Left lung (tissue), 10 donors: ENCODE measurements around the gene PHRF1. TPM values are rescaled to one million over a fixed set of nuclear protein-coding genes. Genes with fewer than 3 reads are reported as not detected.

Experiments used
- ATAC-seq: fragments of 200-7000 bp; cut with Tn5 transposase; one replicate; pipeline ENCODE4 v1.9.1; 2020; ENCODE audit warnings: moderate library complexity
- DNase-seq, 4 donors: peaks; one replicate each; pipeline ENCODE4 v3.0.0-alpha.2; 2013 to 2020
- H3K27ac ChIP-seq, 2 donors: fragments of 200-600 bp; sonication (generic) in 1 of 2; one replicate each; pipeline versions ENCODE4 v1.5.0 to v1.8.0; 2020 to 2021
- H3K27me3 ChIP-seq, 2 donors: fragments of 200-600 bp; sonication (generic) in 1 of 2; one replicate each; pipeline versions ENCODE4 v1.5.0 to v1.8.0; 2020 to 2021
- H3K36me3 ChIP-seq, 2 donors: fragments of 200-600 bp; sonication (generic) in 1 of 2; one replicate each; pipeline versions ENCODE4 v1.5.0 to v1.8.0; 2020 to 2021
- H3K4me1 ChIP-seq, 2 donors: fragments of 200-600 bp; one replicate each; pipeline ENCODE4 v1.8.0; 2021
- H3K4me3 ChIP-seq, 2 donors: fragments of 200-600 bp; sonication (generic) in 1 of 2; one replicate each; pipeline versions ENCODE4 v1.5.0 to v1.8.0; 2020 to 2021; ENCODE audit warnings: mild to moderate bottlenecking in 1 of 2
- H3K9me3 ChIP-seq, 2 donors: fragments of 200-600 bp; sonication (generic) in 1 of 2; one replicate each; pipeline versions ENCODE4 v1.5.0 to v1.8.0; 2020 to 2021
- CTCF ChIP-seq, 2 donors: fragments of 200-600 bp; sonication (generic) in 1 of 2; IDR thresholded peaks; one replicate each; pipeline versions ENCODE4 v1.5.0 to v1.8.0; 2021; ENCODE audit warnings: antibody characterized with exemption in 2 of 2
- intact Hi-C, 2 donors: fragments of 100-400 bp; cut with DNase I; formaldehyde crosslinking; loops; one replicate each; pipeline versions ENCODE4 v1.11.2 to v1.14.2; 2022
- polyA plus RNA-seq, 6 donors: library from polyadenylated mRNA; unstranded; fragments of 120-200 nt; gene quantifications; one replicate each; pipeline ENCODE4 v1.2.1, GENCODE V29; 2013; ENCODE audit not compliant: insufficient read length in 6 of 6
- total RNA-seq, 2 donors: library from RNA; stranded (reverse); fragmentation: NEBNext Ultra II Directional; extraction: Animal tissue kit (Norgen Biotek cat#: 25700); gene quantifications; one replicate each; pipeline ENCODE4 v1.2.1, GENCODE V29; 2021
- donor health status: DM: no; HTN: yes; CAD: no.
- donor health status: DM: no; HTN: no; CAD: no.

The PHRF1 gene
- total and polyA plus RNA-seq, 8 donors = 18.6 to 32.7 (median 23.8) TPM

GRCh38 chr11:640021-640706 is 63.9 kb downstream of the PHRF1 start:
- no peak for TF ChIP-seq CTCF (IDR thresholded peaks at IDR 0.05)
- no peaks in the 10 kb centered on the region for H3K9me3 ChIP-seq

GRCh38 chr11:641806-642370 is 65.6 kb downstream of the PHRF1 start:
- TF ChIP-seq CTCF (IDR thresholded peaks at IDR 0.05) = no peak
- ATAC-seq (no peak), DNase-seq (no peak)
- Histone ChIP-seq H3K4me1 (peaks cover 3 to 29% of the 10 kb centered on the region in 2 donors), H3K9me3 (no peaks in the 10 kb centered on the region), H3K27me3 (peaks cover 28 to 43% of the 10 kb centered on the region in 2 donors), H3K4me3 (no peak overlapping the region), H3K36me3 (peaks cover 0 to 26% of the 10 kb centered on the region in 2 donors), H3K27ac (no peak overlapping the region)
- intact Hi-C loops = no loop called here

More at GRCh38 chr11:640021-640706, 63.9 kb downstream of the PHRF1 start:
- intact Hi-C loops = no loop called here
- Histone ChIP-seq H3K27me3 (peaks cover 39 to 57% of the 10 kb centered on the region in 2 donors), H3K27ac (no peak overlapping the region), H3K4me3 (no peak overlapping the region), H3K4me1 (peaks cover 3 to 32% of the 10 kb centered on the region in 2 donors), H3K36me3 (peaks cover 0 to 26% of the 10 kb centered on the region in 2 donors)
- DNase-seq = peak in 1 of 4 donors; percentile 75
- ATAC-seq = no peak

- ATAC-seq = no peak
- Histone ChIP-seq H3K4me3 (no peak overlapping the region), H3K4me1 (peaks cover 0 to 22% of the 10 kb centered on the region in 2 donors), H3K27ac (no peak overlapping the region), H3K9me3 (no peaks in the 10 kb centered on the region), H3K36me3 (peaks cover 0 to 36% of the 10 kb centered on the region in 2 donors), H3K27me3 (peaks cover 13 to 28% of the 10 kb centered on the region in 2 donors)
- no peak for TF ChIP-seq CTCF (IDR thresholded peaks at IDR 0.05)
- intact Hi-C loops = no loop called here
- peak in 1 of 4 donors; percentile 54 for DNase-seq
These were observed 67.1 kb downstream of the PHRF1 start for GRCh38 chr11:643366-643765.

GRCh38 chr11:643849-644738 is 67.8 kb downstream of the PHRF1 start:
- H3K36me3 ChIP-seq = peaks cover 0 to 39% of the 10 kb centered on the region in 2 donors
- TF ChIP-seq CTCF (IDR thresholded peaks at IDR 0.05) = no peak
- ATAC-seq = no peak
- DNase-seq = peak in 1 of 4 donors; percentile 74
- no peak overlapping the region for H3K27ac ChIP-seq
- no peaks in the 10 kb centered on the region for H3K9me3 ChIP-seq
- intact Hi-C loops = no loop called here
- peaks cover 0 to 18% of the 10 kb centered on the region in 2 donors for H3K4me1 ChIP-seq
- peaks cover 6 to 21% of the 10 kb centered on the region in 2 donors for H3K27me3 ChIP-seq
- H3K4me3 ChIP-seq = no peak overlapping the region
